GM12878 (cell line): ENCODE results near the gene RPS3. TPM values are rescaled to one million over a fixed set of nuclear protein-coding genes. Genes with fewer than 3 reads are reported as not detected.

Experiments used
- ATAC-seq: fragments of 200-7000 bp; cut with Tn5 transposase; 3 replicates; pipeline ENCODE4 v1.9.1; 2020; ENCODE audit warnings: mild to moderate bottlenecking, moderate library complexity
- BruUV-seq: library from RNA; stranded (reverse); fragments of 400-500 nt; replicated peaks from 2 replicates; lab custom pipeline; 2021; lab: Mats Ljungman, UMichigan
- CTCF ChIA-PET: fragments of 300-600 bp; sonication (Branson Sonifier 250); formaldehyde crosslinking; extraction: SDS; loops from one replicate; lab custom pipeline; 2021; ENCODE audit warnings: inconsistent platforms; lab: Yijun Ruan, JAX
- POLR2A ChIA-PET: fragments of 350-600 bp; formaldehyde crosslinking; extraction: SDS; loops from one replicate; lab custom pipeline; 2021; ENCODE audit warnings: inconsistent platforms; lab: Charles Lee
- RAD21 ChIA-PET: fragments of 300-600 bp; sonication (Branson Sonifier 250); formaldehyde crosslinking; loops from one replicate; lab custom pipeline; 2023; ENCODE audit warnings: antibody characterized with exemption; ENCODE audit not compliant: unreplicated experiment; lab: Charles Lee
- SMC1A ChIA-PET: fragments of 300-600 bp; sonication (Branson Sonifier 250); formaldehyde crosslinking; loops from one replicate; lab custom pipeline; 2023; ENCODE audit not compliant: unreplicated experiment, uncharacterized antibody; lab: Charles Lee
- DNase-seq: peaks from one replicate; pipeline ENCODE4 v3.0.0-alpha.2; 2011; ENCODE audit warnings: low read depth, low spot score
- FAIRE-seq: peaks from 3 replicates; lab custom pipeline; 2011; peaks lifted over from hg19 to GRCh38; lab: Jason Lieb, UNC
- H2AFZ ChIP-seq: 2 replicates; pipeline ENCODE4 v1.6.0; 2011; ENCODE audit warnings: low read depth, low read length, control low read depth; ENCODE audit not compliant: control insufficient read depth
- H3K27ac ChIP-seq: 2 replicates; pipeline ENCODE4 v1.5.1; 2011; ENCODE audit warnings: control low read depth; ENCODE audit not compliant: control insufficient read depth, insufficient read depth
- H3K27me3 ChIP-seq, 2 experiments: replicated peaks in 1 of 2; 2 replicates each; pipeline versions ENCODE4 v1.6.0 to v1.6.1; 2011; ENCODE audit warnings: low read length in 1 of 2; ENCODE audit not compliant: control insufficient read depth in 2 of 2, insufficient read depth in 2 of 2
- H3K36me3 ChIP-seq, 2 experiments: 2 replicates each; pipeline ENCODE4 v1.5.1; 2011; ENCODE audit warnings: low read length in 1 of 2; ENCODE audit not compliant: control insufficient read depth in 2 of 2, insufficient read depth in 2 of 2
- H3K4me1 ChIP-seq: 2 replicates; pipeline ENCODE4 v1.6.1; 2011; ENCODE audit warnings: mild to moderate bottlenecking, low read length, moderate library complexity, mixed read lengths; ENCODE audit not compliant: control insufficient read depth, insufficient read depth
- H3K4me2 ChIP-seq: 2 replicates; pipeline ENCODE4 v1.6.0; 2011; ENCODE audit warnings: control low read depth; ENCODE audit not compliant: control insufficient read depth, insufficient read depth
- H3K4me3 ChIP-seq: fragments of 200-600 bp; sonication (generic); 2 replicates; pipeline ENCODE4 v1.5.1; 2016
- H3K79me2 ChIP-seq: 2 replicates; pipeline ENCODE4 v1.6.0; 2011; ENCODE audit warnings: low read length; ENCODE audit not compliant: control insufficient read depth, insufficient read depth
- H3K9ac ChIP-seq: 2 replicates; pipeline ENCODE4 v1.8.0; 2011; ENCODE audit warnings: low read length, control low read depth, mixed read lengths; ENCODE audit not compliant: control insufficient read depth, insufficient read depth
- H3K9me3 ChIP-seq: replicated peaks from 3 replicates; pipeline ENCODE4 v1.5.1; 2011; ENCODE audit warnings: mild to moderate bottlenecking, low read length; ENCODE audit not compliant: control insufficient read depth, insufficient read depth
- H4K20me1 ChIP-seq: 2 replicates; pipeline ENCODE4 v1.6.0; 2011; ENCODE audit not compliant: control insufficient read depth, insufficient read depth
- BACH1 ChIP-seq: fragments of 450-650 bp; IDR thresholded peaks from 2 replicates; pipeline ENCODE4 v1.6.1; 2017; ENCODE audit warnings: mild to moderate bottlenecking, borderline replicate concordance
- BHLHE40 ChIP-seq, 2 experiments: fragments of 450-650 bp in 1 of 2; IDR thresholded peaks; 2 replicates each; pipeline ENCODE4 v1.6.1; 2011 to 2017; ENCODE audit warnings: low read depth in 2 of 2, borderline replicate concordance in 1 of 2, improper control_type of control experiment in 1 of 2, low read length in 1 of 2, mild to moderate bottlenecking in 1 of 2
- CHD4 ChIP-seq: fragments of 200-600 bp; sonication (generic); IDR thresholded peaks from 2 replicates; pipeline ENCODE4 v1.6.1; 2016; ENCODE audit warnings: mild to moderate bottlenecking
- CREM ChIP-seq: IDR thresholded peaks from 2 replicates; pipeline ENCODE4 v1.6.1; 2014; ENCODE audit warnings: antibody characterized with exemption, low read depth
- ETV6 ChIP-seq, 2 experiments: fragments of 450-650 bp in 1 of 2; IDR thresholded peaks in 1 of 2; conservative IDR thresholded peaks in 1 of 2; 2 replicates each; pipeline ENCODE4 v1.6.1; 2014; ENCODE audit warnings: antibody characterized with exemption in 1 of 2, borderline replicate concordance in 1 of 2, low read depth in 1 of 2, mild to moderate bottlenecking in 1 of 2, moderate library complexity in 1 of 2
- KDM1A ChIP-seq: fragments of 200-600 bp; sonication (generic); IDR thresholded peaks from 2 replicates; pipeline ENCODE4 v1.6.1; 2016; ENCODE audit warnings: borderline replicate concordance
- MYB ChIP-seq: fragments of 150-350 bp; IDR thresholded peaks from 2 replicates; pipeline ENCODE4 v1.6.1; 2014; ENCODE audit warnings: mild to moderate bottlenecking, low read depth, low read length, borderline replicate concordance
- NR2C2 ChIP-seq: IDR thresholded peaks from 2 replicates; pipeline ENCODE4 v1.6.1; 2011; ENCODE audit warnings: borderline replicate concordance, low read depth; ENCODE audit not compliant: control insufficient read depth, insufficient read length
- RB1 ChIP-seq: fragments of 450-650 bp; formaldehyde crosslinking; IDR thresholded peaks from 2 replicates; pipeline ENCODE4 v1.6.1; 2017; ENCODE audit warnings: mild to moderate bottlenecking, borderline replicate concordance
- SP1 ChIP-seq: IDR thresholded peaks from one replicate; pipeline ENCODE4 v1.6.1; 2011; ENCODE audit warnings: low read depth, low read length
- SUZ12 ChIP-seq: fragments of 200-600 bp; sonication (generic); IDR thresholded peaks from one replicate; pipeline ENCODE4 v1.6.1; 2018; ENCODE audit warnings: antibody characterized with exemption, mild to moderate bottlenecking; ENCODE audit not compliant: unreplicated experiment
- TBL1XR1 ChIP-seq: IDR thresholded peaks from 2 replicates; pipeline ENCODE4 v1.6.1; 2012; ENCODE audit warnings: low read depth, low read length, improper control_type of control experiment
- TCF3 ChIP-seq: IDR thresholded peaks from 2 replicates; pipeline ENCODE4 v1.6.1; 2012; ENCODE audit warnings: low read depth, mild to moderate bottlenecking, low read length, borderline replicate concordance; ENCODE audit not compliant: insufficient read depth
- WGBS: methylation state at CpG from one replicate; pipeline ENCODE4 v1.1.6; 2016; ENCODE audit warnings: low lambda C conversion rate; ENCODE audit not compliant: insufficient replicate concordance, insufficient coverage; ENCODE audit errors: missing lambda C conversion rate; 5-methylcytosine and 5-hydroxymethylcytosine counted together
- in situ Hi-C: fragments of 300-500 bp; cut with MboI; formaldehyde crosslinking; loops from 9 replicates; pipeline ENCODE4 v1.14.3; 2018; ENCODE audit warnings: mixed read lengths
- intact Hi-C: fragments of 100-400 bp; cut with micrococcal nuclease; formaldehyde crosslinking; loops from one replicate; pipeline ENCODE4 v1.14.2; 2022; ENCODE audit not compliant: unreplicated experiment
- polyA plus RNA-seq, 11 experiments: library from polyadenylated mRNA; depleted of rRNA in 4 of 11; unstranded in 6 of 11; stranded (reverse) in 5 of 11; fragments of >200 nt; fragmentation: Nextera tagmentation in 4 of 11; fragmentation: Illumina TruSeq in 1 of 11; extraction: Ambion mirVana in 4 of 11; extraction: Trizol in 1 of 11; gene quantifications; 1 replicate in 1 of 11; 2 replicates in 10 of 11; pipeline versions ENCODE4 v1.2.1 to v1.2.3, GENCODE V29; 2011 to 2016; ENCODE audit warnings: inconsistent platforms in 2 of 11, missing spikeins in 2 of 11, low read depth in 1 of 11
- total RNA-seq, 4 experiments: library from RNA; depleted of rRNA in 3 of 4; stranded (reverse); fragments of >200 nt in 3 of 4; fragmentation: Illumina TruSeq in 1 of 4; extraction: Trizol in 1 of 4; gene quantifications; 2 replicates each; pipeline versions ENCODE4 v1.2.1 to v1.2.3, GENCODE V29; 2013 to 2021
- TF ChIP-seq, protein P1 (sequence below): fragments of 450-650 bp; IDR thresholded peaks from 2 replicates; pipeline ENCODE4 v1.6.1; 2016; ENCODE audit warnings: mild to moderate bottlenecking

Gene RPS3
- total and polyA plus RNA-seq, 10 of the 15 experiments (the other 5 are each of a cell fraction or from before 2014, with no cell fraction given), result 2,127 to 9,556 (median 4,327) TPM

GRCh38 chr11:75441804-75442132 is 42.5 kb downstream of the RPS3 start:
- no peaks in the 10 kb centered on the region; a peak in 1 of 4 replicates for H3K27me3 ChIP-seq
- H3K27ac ChIP-seq, result no peak overlapping the region
- no TSS peak for BruUV-seq
- SMC1A ChIA-PET, result interaction anchor here (0.8 to 5.5 kb wide), 2 partner anchors 89 to 91 kb away, joined by 3 to 114 read pairs; no protein-coding TSS in a partner anchor
- in situ Hi-C loops (no loop called here), intact Hi-C loops (loop anchor here (10.0 kb wide), 1 partner anchor 263 kb away; no protein-coding TSS in a partner anchor)
- H3K4me3 ChIP-seq, result no peak overlapping the region
- no peaks in the 10 kb centered on the region; the same call in 1 of the 2 replicates for H4K20me1 ChIP-seq
- ATAC-seq (no peak), FAIRE-seq (no peak), DNase-seq (no peak)
- H2AFZ ChIP-seq, result no peak overlapping the region
- H3K4me2 ChIP-seq, result no peak overlapping the region
- WGBS, result 48% methylated on average over 7 of the region's 7 CpGs
- H3K9me3 ChIP-seq, result no peaks in the 10 kb centered on the region
- H3K4me1 ChIP-seq, result no peaks in the 10 kb centered on the region
- H3K36me3 ChIP-seq, result no peaks in the 10 kb centered on the region; a peak in 1 of 4 replicates
- CTCF ChIA-PET, result interaction anchor here (5.4 to 9.1 kb wide), 2 partner anchors 55 to 85 kb away, joined by 37 to 288 read pairs; partner anchors contain the start of gene GDPD5
- no peaks in the 10 kb centered on the region for H3K79me2 ChIP-seq
- RAD21 ChIA-PET, result no interaction called here
- POLR2A ChIA-PET, result no interaction called here
- no peak overlapping the region for H3K9ac ChIP-seq
- TF ChIP-seq, protein P1, sequence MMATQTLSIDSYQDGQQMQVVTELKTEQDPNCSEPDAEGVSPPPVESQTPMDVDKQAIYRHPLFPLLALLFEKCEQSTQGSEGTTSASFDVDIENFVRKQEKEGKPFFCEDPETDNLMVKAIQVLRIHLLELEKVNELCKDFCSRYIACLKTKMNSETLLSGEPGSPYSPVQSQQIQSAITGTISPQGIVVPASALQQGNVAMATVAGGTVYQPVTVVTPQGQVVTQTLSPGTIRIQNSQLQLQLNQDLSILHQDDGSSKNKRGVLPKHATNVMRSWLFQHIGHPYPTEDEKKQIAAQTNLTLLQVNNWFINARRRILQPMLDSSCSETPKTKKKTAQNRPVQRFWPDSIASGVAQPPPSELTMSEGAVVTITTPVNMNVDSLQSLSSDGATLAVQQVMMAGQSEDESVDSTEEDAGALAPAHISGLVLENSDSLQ, result no peak
- TF ChIP-seq ETV6 (conservative IDR thresholded peaks at IDR 0.05 in 1 of 2, IDR thresholded peaks at IDR 0.05 in 1 of 2; ENCODE audit: borderline replicate concordance in 1 of 2, low read depth in 1 of 2) (no peak), SP1 (no peak)

DNA sequence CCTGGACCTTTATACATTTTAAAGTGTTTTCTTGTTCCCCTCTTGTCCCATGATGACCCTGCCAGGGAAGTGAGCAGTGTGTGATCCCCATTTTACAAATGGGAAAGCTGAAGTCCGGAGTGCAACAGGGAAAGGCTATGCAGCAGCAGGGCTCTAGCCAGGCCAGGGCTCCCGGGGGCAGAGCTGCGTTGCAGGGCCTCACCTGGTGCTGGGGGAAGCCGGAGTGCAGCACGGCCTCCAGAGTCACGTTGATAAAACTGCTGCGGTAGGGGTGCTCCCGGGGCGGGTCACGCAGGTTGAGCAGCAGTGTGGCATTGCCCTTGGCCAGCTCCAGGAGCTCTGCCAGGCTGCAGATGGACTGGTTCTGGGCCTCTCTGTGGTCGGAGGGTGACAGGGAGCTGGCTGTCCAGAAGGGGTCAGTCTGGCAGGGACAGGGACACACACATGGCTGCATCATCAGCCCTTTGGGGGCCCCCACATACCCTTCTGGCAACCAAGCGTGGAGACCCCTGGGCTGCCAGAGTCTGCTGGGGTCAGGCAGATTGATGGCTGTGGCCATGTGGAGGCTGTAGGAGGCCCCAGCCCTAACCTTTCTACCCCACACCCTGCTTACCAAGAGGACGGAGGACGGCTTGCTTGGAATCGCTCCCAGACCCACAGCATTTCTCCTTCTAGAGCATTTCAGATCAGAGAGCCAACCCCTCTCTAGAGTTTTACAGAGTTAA is 43.0 kb downstream of the RPS3 start:
- POLR2A ChIA-PET, result no interaction called here
- no peak overlapping the region for H2AFZ ChIP-seq
- no peak overlapping the region for H3K27ac ChIP-seq
- ATAC-seq, result no peak
- H3K27me3 ChIP-seq, result no peaks in the 10 kb centered on the region; a peak in 1 of 4 replicates
- H3K9me3 ChIP-seq, result no peaks in the 10 kb centered on the region
- no peaks in the 10 kb centered on the region; a peak in 1 of 4 replicates for H3K36me3 ChIP-seq
- SMC1A ChIA-PET, result interaction anchor here (5.5 kb wide), 1 partner anchor 89 kb away, joined by 114 read pairs; no protein-coding TSS in a partner anchor
- TF ChIP-seq RB1 (no peak), SUZ12 (no peak), CHD4 (no peak), CREM (no peak), NR2C2 (no peak), BHLHE40 (IDR thresholded peaks at IDR 0.05; ENCODE audit: borderline replicate concordance in 1 of 2, low read depth in 2 of 2, low read length in 1 of 2) (no peak), KDM1A (no peak), BACH1 (no peak), MYB (no peak), TCF3 (no peak), TBL1XR1 (no peak)
- H3K4me3 ChIP-seq, result no peak overlapping the region
- H4K20me1 ChIP-seq, result no peaks in the 10 kb centered on the region; the same call in 1 of the 2 replicates
- intact Hi-C loops (loop anchor here (10.0 kb wide), 1 partner anchor 262 kb away; no protein-coding TSS in a partner anchor), in situ Hi-C loops (no loop called here)
- CTCF ChIA-PET, result interaction anchor here (0.9 to 9.1 kb wide), 3 partner anchors 34 to 85 kb away, joined by 3 to 288 read pairs (median 37); partner anchors contain the start of gene GDPD5
- H3K4me1 ChIP-seq, result no peaks in the 10 kb centered on the region
- no TSS peak for BruUV-seq
- DNase-seq, result no peak
- H3K9ac ChIP-seq, result no peak overlapping the region
- RAD21 ChIA-PET, result no interaction called here
- H3K4me2 ChIP-seq, result no peak overlapping the region
- 39% methylated on average over 15 of the region's 15 CpGs for WGBS
- H3K79me2 ChIP-seq, result no peaks in the 10 kb centered on the region
- FAIRE-seq, result no peak
